HG03469 (cell line): Measurements from ENCODE around the gene USF1.
"Not testable (repeated sequence)": the region's sequence is repeated elsewhere in the genome, so short reads cannot be mapped to it uniquely, and the experiment has no call there.

Source experiments
- ATAC-seq: cut with Tn5 transposase; IDR thresholded peaks from one replicate; pipeline ENCODE4 v1.9.1; 2021; ENCODE audit warnings: mild to moderate bottlenecking, moderate library complexity, moderate number of reproducible peaks; ENCODE audit not compliant: unreplicated experiment

Gene USF1

DNA sequence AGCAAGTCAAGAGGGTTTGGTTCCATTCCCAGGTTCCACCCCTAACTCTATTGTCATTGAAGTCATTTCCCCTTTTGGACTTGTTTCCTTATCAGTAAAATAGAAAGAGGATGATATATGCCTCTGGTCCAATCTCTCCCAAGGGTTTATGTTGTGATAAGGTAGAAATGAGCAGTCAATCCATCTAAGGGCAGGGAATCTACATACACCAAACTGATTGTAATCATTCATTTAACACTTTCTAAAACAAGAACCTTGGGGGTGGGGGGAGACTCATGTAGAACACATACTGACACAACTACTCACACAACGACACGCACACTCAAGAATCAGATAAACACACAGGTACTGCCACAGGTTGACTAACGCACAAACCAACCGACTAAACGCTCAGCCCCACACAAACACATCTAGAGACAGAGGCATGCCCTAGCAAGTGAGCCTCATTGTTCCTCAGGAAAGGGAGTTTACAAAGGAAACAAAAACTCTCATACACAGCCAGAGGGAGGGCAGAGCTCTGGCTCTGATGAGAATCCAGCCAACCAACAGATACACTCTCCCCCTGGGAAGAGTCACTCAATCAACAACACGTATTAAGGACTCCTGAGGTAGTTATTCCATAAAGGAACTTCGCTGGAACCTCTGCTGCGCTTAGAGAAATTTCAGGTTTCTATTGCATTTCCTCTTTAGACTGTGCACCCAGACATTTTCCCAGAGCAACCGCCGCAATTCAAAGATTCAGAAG is 25.9 kb downstream of the USF1 start:
- ATAC-seq, result no peak

DNA sequence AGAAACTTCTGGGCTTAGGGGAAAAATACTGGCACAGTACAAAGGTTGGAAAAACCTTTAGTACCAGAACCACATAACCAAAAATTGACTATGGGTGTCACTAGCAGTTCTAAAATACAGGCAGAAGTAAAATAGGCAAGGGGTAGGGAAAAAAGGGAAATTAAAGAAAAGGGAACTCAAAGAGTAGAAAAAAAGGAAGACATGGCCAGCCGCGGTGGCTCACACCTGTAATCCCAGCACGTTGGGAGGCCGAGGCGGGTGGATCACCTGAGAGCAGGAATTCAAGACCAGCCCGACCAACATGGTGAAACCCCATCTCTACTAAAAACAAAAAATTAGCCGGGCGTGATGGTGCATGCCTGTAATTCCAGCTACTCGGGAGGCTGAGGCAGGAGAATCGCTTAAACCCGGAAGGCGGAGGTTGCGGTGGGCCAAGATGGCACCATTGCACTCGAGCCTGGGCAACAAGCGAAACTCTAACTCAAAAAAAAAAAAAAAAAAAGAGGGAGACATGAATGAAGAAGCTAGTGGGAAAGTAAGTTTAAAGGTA is 26.6 kb downstream of the USF1 start:
- not testable (repeated sequence) for ATAC-seq

DNA sequence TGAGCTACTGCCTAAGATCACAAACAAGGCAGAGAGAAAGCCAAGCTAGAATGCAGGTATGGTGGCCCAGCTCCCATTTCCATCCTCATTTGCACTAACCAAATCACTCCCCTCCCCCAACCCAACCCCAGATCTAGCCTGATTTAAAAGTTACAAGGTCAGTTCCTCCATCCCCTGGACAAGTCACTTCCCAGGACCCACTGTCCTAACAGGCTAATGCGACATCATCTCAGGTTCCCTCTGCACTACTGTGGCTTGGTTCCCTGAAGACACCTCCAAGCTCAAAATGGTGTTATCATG is 27.2 kb downstream of the USF1 start:
- ATAC-seq, result no peak

- ATAC-seq, result no peak
These were observed 27.8 kb downstream of the USF1 start for GRCh38 chr1:161017756-161018630.

DNA sequence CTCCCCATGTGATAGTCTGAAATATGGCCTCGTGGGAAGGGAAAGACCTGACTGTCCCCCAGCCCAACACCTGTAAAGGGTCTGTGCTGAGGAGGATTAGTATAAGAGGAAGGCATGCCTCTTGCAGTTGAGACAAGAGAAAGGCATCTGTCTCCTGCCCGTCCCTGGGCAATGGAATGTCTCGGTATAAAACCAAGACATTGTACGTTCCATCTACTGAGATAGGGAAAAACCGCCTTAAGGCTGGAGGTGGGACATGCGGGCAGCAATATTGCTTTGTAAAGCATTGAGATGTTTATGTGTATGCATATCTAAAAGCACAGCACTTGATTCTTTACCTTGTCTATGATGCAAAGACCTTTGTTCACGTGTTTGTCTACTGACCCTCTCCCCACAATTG is 28.6 kb downstream of the USF1 start:
- not testable (repeated sequence) for ATAC-seq

DNA sequence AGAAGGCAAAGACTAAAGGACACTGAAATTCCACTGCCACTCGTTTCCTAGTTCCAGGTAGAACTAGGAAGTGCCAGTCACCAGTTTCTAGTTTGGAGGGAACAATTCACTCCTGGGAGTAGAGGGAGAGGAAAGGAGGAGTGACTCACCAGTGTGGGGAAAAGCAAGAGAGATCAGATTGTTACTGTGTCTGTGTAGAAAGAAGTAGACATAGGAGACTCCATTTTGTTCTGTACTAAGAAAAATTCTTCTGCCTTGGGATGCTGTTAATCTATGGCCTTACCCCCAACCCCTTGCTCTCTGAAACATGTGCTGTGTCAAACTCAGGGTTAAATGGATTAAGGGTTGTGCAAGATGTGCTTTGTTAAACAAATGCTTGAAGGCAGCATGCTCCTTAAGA is 29.1 kb downstream of the USF1 start:
- not testable (repeated sequence) for ATAC-seq

- ATAC-seq, result no peak
These were observed 32.1 kb downstream of the USF1 start for GRCh38 chr1:161013488-161014230.

GRCh38 chr1:161013131-161013487 is 32.7 kb downstream of the USF1 start:
- no peak for ATAC-seq

GRCh38 chr1:161012420-161012819 is 33.4 kb downstream of the USF1 start:
- ATAC-seq, result no peak

DNA sequence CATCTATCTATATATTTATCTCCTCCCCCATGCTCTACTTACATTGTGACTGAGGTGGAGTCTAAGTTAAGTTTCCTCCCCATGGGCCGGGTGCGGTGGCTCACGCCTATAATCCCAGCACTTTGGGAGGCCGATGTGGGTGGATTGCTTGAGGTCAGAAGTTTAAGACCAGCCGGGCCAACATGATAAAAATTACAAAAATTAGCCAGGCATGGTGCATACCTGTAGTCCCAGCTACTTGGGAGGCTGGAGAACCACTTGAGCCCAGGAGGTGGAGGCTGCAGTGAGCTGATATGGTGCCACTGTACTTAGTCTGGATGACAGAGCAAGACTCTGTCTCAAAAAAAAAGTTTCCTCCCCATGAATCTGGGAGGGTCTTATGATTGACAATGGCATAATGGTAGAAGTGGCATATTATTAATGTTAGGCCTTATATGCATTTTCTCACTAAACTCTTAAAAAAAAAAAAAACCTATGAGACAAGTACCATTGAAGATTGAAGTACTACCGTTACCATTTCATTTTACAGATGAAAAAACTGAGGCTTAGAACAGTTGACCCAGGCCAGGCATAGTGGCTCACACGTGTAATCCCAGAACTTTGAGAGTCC is 36.1 kb downstream of the USF1 start:
- ATAC-seq, result no peak

- ATAC-seq, result no peak
These were observed 36.8 kb downstream of the USF1 start for GRCh38 chr1:161008869-161009510.

DNA sequence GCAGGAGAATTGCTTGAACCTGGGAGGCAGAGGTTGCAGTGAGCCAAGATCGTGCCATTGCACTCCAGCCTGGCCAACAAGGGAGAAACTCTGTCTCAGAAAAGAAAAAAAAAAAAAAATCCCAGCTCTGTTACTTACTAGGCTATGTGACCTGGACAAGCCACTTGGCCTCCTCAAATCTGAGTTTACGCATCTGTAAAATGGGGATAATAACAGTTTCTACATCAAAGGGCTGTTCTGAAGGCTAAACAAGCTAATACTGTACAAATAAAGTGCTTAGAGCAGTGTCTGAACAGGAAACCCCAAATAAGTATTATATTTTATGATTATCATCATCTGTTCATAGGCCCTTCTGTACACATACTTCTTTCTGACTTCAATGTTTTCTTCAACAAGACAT is 38.4 kb downstream of the USF1 start:
- no peak for ATAC-seq

- no peak for ATAC-seq
These were observed 39.2 kb downstream of the USF1 start for GRCh38 chr1:161006563-161006962.

DNA sequence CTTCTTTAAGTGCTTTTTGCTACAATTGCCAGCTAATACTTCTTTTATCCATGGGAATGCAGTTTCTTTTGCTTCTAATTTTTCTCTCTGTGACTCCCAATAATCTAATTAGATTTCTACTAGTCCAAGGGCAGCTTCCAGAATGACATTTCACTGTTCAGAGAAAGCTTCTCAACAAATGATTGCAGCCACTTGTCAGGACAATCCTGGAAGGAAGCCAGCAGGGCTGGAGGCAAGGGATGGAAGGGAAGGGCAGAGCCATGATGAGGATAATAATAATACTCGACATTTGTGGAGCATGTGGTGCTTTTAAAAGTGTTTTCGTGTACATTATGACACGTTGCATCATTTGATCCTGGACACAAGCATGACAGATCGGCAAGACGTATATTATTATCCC is 44.3 kb downstream of the USF1 start:
- ATAC-seq, result no peak

- no peak for ATAC-seq
These were observed 44.9 kb downstream of the USF1 start for GRCh38 chr1:161000736-161001480.

GRCh38 chr1:160999376-160999775 is 46.4 kb downstream of the USF1 start:
- no peak for ATAC-seq

DNA sequence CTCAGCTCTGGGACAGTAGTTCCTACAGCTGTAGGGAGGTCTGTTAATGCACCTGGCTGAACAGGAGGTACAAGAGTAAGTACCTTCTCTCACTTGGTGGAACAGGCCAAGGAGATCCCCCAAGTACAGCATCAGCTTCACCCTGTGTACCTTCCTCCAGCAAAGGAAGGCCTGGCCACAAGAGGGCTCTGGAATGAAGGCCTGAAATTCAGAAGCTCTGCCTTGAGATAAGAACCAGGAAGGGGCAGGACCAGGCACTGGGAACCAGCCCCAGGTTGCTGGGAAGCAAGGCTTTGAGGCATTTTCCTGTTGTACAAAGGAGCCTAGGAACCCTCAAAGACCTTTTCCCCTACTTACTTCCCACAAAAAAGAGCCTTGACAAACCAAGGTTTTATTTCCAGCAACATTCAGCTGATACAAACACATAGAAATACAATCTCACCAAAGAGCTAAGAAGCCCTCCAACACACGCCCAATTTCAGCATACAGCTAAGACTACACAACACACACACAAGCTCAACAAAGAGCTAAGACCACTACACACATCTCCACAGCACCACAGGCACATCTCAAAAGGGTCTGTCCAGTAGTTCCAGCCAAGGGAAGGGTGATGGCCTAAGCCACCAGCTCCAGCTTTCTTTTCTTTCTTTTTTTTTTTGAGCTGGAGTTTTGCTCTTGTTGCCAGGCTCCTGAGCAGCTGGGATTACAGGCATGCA is 48.3 kb downstream of the USF1 start:
- no peak for ATAC-seq

DNA sequence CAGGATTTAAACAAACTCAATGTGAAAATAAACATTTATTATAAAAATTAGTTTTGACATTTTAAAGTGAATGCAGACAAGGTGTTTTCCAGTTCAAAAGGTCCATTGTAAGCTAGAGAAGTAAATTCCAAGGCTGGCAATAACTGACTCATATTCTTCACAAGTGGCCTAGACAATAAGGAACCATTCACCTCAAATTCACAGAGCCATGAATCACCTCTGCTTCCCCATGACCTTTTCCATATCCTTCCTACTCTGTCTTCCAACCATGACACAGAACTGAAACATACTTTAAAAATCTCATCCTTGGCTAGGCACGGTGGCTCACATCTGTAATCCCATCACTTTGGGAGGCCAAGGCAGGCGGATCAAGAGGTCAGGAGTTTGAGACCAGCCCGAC is 49.6 kb downstream of the USF1 start:
- ATAC-seq, result no peak

DNA sequence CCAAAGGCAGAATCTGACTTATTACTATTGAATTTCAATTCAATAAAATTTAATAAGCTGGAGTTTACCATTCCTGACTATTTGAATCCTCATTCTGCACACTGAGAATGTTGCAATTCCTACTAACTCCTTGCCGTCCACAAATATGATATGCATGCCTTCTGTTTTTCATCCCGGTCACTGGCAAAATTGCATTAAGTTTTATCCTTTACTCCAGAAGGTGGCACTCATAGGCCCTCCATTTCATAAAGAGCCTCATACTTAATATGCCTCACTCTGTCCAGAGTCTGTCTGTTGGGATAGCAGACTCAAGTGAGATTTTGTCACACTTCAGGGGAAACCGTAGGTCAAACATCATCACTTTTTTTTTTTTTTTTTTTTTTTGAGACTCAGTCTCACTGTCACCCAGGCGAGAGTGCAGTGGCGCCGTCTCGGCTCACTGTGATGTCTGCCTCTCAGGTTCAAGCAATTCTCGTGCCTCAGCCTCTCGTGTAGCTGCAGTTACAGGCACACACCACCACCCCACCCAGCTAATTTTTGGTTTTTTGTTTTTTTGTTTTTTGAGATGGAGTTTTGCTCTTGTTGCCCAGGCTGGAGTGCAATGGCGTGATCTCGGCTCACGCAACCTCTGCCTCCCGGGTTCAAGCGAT is 52.1 kb downstream of the USF1 start:
- no peak for ATAC-seq
